HepG2 (cell line): ENCODE data around the gene CLEC6A. TPM values are rescaled to one million over a fixed set of nuclear protein-coding genes. Genes with fewer than 3 reads are reported as not detected.
"Not testable (repeated sequence)": the region's sequence is repeated elsewhere in the genome, so short reads cannot be mapped to it uniquely, and the experiment has no call there.

Source experiments
- ATAC-seq: fragments of 200-7000 bp; cut with Tn5 transposase; 3 replicates; pipeline ENCODE4 v1.9.1; 2020; ENCODE audit warnings: mild to moderate bottlenecking, moderate library complexity
- BruUV-seq: library from RNA; stranded (reverse); fragments of 400-500 nt; replicated peaks from 2 replicates; lab custom pipeline; 2021; lab: Mats Ljungman, UMichigan
- CTCF ChIA-PET: fragments of 300-600 bp; formaldehyde crosslinking; extraction: SDS; loops from one replicate; lab custom pipeline; 2021; ENCODE audit warnings: low total read pairs, inconsistent platforms, low intra/inter-chr PET ratio; lab: Yijun Ruan, JAX
- POLR2A ChIA-PET: fragments of 350-600 bp; sonication (Branson Sonifier 250); formaldehyde crosslinking; loops from one replicate; lab custom pipeline; 2020; ENCODE audit warnings: antibody characterized with exemption, inconsistent platforms; lab: Yijun Ruan, JAX
- DNase-seq: peaks from one replicate; pipeline ENCODE4 v3.0.0-alpha.2; 2015; ENCODE audit warnings: low spot score
- FAIRE-seq: peaks from 3 replicates; lab custom pipeline; 2011; peaks lifted over from hg19 to GRCh38; lab: Jason Lieb, UNC
- H2AFZ ChIP-seq: one replicate; pipeline ENCODE4 v1.6.1; 2011; ENCODE audit warnings: low read length, inconsistent platforms
- H3K27ac ChIP-seq: fragments of 300-600 bp; 3 replicates; pipeline ENCODE4 v1.8.0; 2011; ENCODE audit warnings: mixed run types, mild to moderate bottlenecking, mixed read lengths, low read length, inconsistent platforms; ENCODE audit not compliant: insufficient read depth; ENCODE audit errors: extremely low read length
- H3K27me3 ChIP-seq, 2 experiments: fragments of 200-600 bp in 1 of 2; 2 replicates in 1 of 2; 3 replicates in 1 of 2; pipeline versions ENCODE4 v1.6.0 to v1.8.0; 2011; ENCODE audit warnings: low read length in 2 of 2, mild to moderate bottlenecking in 2 of 2, moderate library complexity in 2 of 2, inconsistent platforms in 1 of 2; ENCODE audit not compliant: insufficient read depth in 2 of 2, control insufficient read depth in 1 of 2
- H3K36me3 ChIP-seq, 2 experiments: fragments of 200-600 bp in 1 of 2; replicated peaks in 1 of 2; 2 replicates in 1 of 2; 3 replicates in 1 of 2; pipeline versions ENCODE4 v1.5.1 to v1.8.0; 2011; ENCODE audit warnings: low read length in 2 of 2, inconsistent platforms in 1 of 2; ENCODE audit not compliant: insufficient read depth in 2 of 2, control insufficient read depth in 1 of 2
- H3K4me1 ChIP-seq: 2 replicates; pipeline ENCODE4 v1.5.1; 2012; ENCODE audit warnings: low read length, inconsistent platforms; ENCODE audit not compliant: insufficient read depth
- H3K4me2 ChIP-seq: 2 replicates; pipeline ENCODE4 v1.6.0; 2011; ENCODE audit warnings: low read depth, low read length, inconsistent platforms
- H3K4me3 ChIP-seq, 3 experiments: fragments of 200-600 bp in 1 of 3; sonication (generic), shearing (Covaris generic) in 1 of 3; replicated peaks in 1 of 3; 2 replicates each; pipeline ENCODE4 v1.5.1; 2011 to 2016; ENCODE audit warnings: low read length in 3 of 3, inconsistent platforms in 2 of 3, low read depth in 2 of 3, mild to moderate bottlenecking in 2 of 3, control low read depth in 1 of 3, mixed read lengths in 1 of 3; ENCODE audit not compliant: insufficient read depth in 1 of 3
- H3K79me2 ChIP-seq: one replicate; pipeline ENCODE4 v1.6.1; 2011; ENCODE audit warnings: low read length, inconsistent platforms; ENCODE audit not compliant: insufficient read depth
- H3K9ac ChIP-seq: 2 replicates; pipeline ENCODE4 v1.6.0; 2011; ENCODE audit warnings: mild to moderate bottlenecking, low read depth, low read length, inconsistent platforms; ENCODE audit not compliant: insufficient read depth
- H3K9me3 ChIP-seq: 2 replicates; pipeline ENCODE4 v1.5.1; 2012; ENCODE audit warnings: mild to moderate bottlenecking, low read length
- H4K20me1 ChIP-seq: 2 replicates; pipeline ENCODE4 v1.6.0; 2011; ENCODE audit warnings: inconsistent platforms, mild to moderate bottlenecking, low read length, moderate library complexity; ENCODE audit not compliant: insufficient read depth
- ARID4A ChIP-seq: sonication (generic); formaldehyde crosslinking; IDR thresholded peaks from 2 replicates; pipeline ENCODE4 v1.5.0; 2020; ENCODE audit warnings: mild to moderate bottlenecking, missing genetic modification reagents, borderline replicate concordance
- ASH2L ChIP-seq: fragments of 300-600, 200-600 bp; sonication (generic); IDR thresholded peaks from 2 replicates; pipeline ENCODE4 v1.7.0; 2017; ENCODE audit warnings: low read depth, mild to moderate bottlenecking, moderate library complexity, mixed read lengths, low read length; ENCODE audit not compliant: insufficient read length
- CAMTA2 ChIP-seq: sonication (generic); formaldehyde crosslinking; IDR thresholded peaks from 2 replicates; pipeline ENCODE4 v1.4.0; 2020; ENCODE audit warnings: mild to moderate bottlenecking, missing genetic modification reagents, borderline replicate concordance
- CREB1 ChIP-seq, 2 experiments: fragments of 450-650 bp in 1 of 2; IDR thresholded peaks; 2 replicates each; pipeline ENCODE4 v1.6.1; 2016 to 2017; ENCODE audit warnings: control low read depth in 1 of 2, mild to moderate bottlenecking in 1 of 2, missing compliant biosample characterization in 1 of 2, missing genetic modification characterization in 1 of 2
- DMAP1 ChIP-seq: IDR thresholded peaks from 2 replicates; pipeline ENCODE4 v1.6.1; 2016
- KLF15 ChIP-seq: sonication (generic); formaldehyde crosslinking; IDR thresholded peaks from 2 replicates; pipeline ENCODE4 v1.8.1; 2023; ENCODE audit warnings: borderline replicate concordance, mild to moderate bottlenecking, inconsistent platforms, missing genetic modification reagents, mixed read lengths
- RBM39 ChIP-seq: fragments of 200-400 bp; formaldehyde crosslinking; IDR thresholded peaks from one replicate; pipeline ENCODE4 v1.6.1; 2018; ENCODE audit warnings: antibody characterized with exemption, mild to moderate bottlenecking, low read depth, low read length; ENCODE audit not compliant: poor library complexity, severe bottlenecking
- RFXANK ChIP-seq: IDR thresholded peaks from 2 replicates; pipeline ENCODE4 v1.6.1; 2016
- THAP8 ChIP-seq: sonication (generic); formaldehyde crosslinking; IDR thresholded peaks from 2 replicates; pipeline ENCODE4 v1.5.1; 2020; ENCODE audit warnings: missing genetic modification reagents, mild to moderate bottlenecking, borderline replicate concordance
- TOPORS ChIP-seq: sonication (generic); formaldehyde crosslinking; IDR thresholded peaks from 2 replicates; pipeline ENCODE4 v1.8.0; 2023; ENCODE audit warnings: mild to moderate bottlenecking, missing genetic modification reagents
- ZFX ChIP-seq: sonication (generic); formaldehyde crosslinking; IDR thresholded peaks from 2 replicates; pipeline ENCODE4 v1.4.0; 2020; ENCODE audit warnings: mild to moderate bottlenecking, low read depth, missing genetic modification reagents, moderate library complexity
- ZNF431 ChIP-seq: sonication (generic); formaldehyde crosslinking; IDR thresholded peaks from 2 replicates; pipeline ENCODE4 v1.9.0; 2022; ENCODE audit warnings: missing genetic modification reagents, low read depth, mild to moderate bottlenecking, borderline replicate concordance
- ZNF432 ChIP-seq: sonication (generic); formaldehyde crosslinking; IDR thresholded peaks from 2 replicates; pipeline ENCODE4 v1.5.0; 2020; ENCODE audit warnings: missing genetic modification reagents, mild to moderate bottlenecking, borderline replicate concordance
- ZNF703 ChIP-seq: sonication (generic); formaldehyde crosslinking; IDR thresholded peaks from 2 replicates; pipeline ENCODE4 v1.5.1; 2020; ENCODE audit warnings: missing genetic modification reagents, mild to moderate bottlenecking, moderate library complexity, borderline replicate concordance
- WGBS: methylation state at CpG from one replicate; pipeline ENCODE4 v1.1.6; 2017; ENCODE audit warnings: low lambda C conversion rate; 5-methylcytosine and 5-hydroxymethylcytosine counted together
- in situ Hi-C: cut with HindIII; loops from 2 replicates; pipeline ENCODE4 v1.10.0; 2017; ENCODE audit warnings: low pct_unique_long_range_greater_than_20kb; ENCODE audit not compliant: extremely low pct_ligation_motif_present
- intact Hi-C: fragments of 100-400 bp; cut with micrococcal nuclease; formaldehyde crosslinking; loops from one replicate; pipeline ENCODE4 v1.10.0; 2022; ENCODE audit not compliant: unreplicated experiment
- polyA plus RNA-seq, 8 experiments: library from polyadenylated mRNA; depleted of rRNA in 3 of 8; stranded (reverse) in 7 of 8; unstranded in 1 of 8; fragments of >200 nt; fragmentation: Illumina TruSeq in 4 of 8; extraction: Trizol in 4 of 8; gene quantifications; 2 replicates each; pipeline versions ENCODE4 v1.2.1 to v1.2.3, GENCODE V29; 2011 to 2016; ENCODE audit warnings: low read depth in 4 of 8, missing spikeins in 1 of 8, mixed read lengths in 1 of 8; ENCODE audit not compliant: insufficient read depth in 1 of 8
- total RNA-seq, 5 experiments: library from RNA; depleted of rRNA; stranded (reverse); fragments of >200 nt; fragmentation: Illumina TruSeq; extraction: Trizol; gene quantifications; 2 replicates each; pipeline ENCODE4 v1.2.3, GENCODE V29; 2016; ENCODE audit warnings: low read depth in 1 of 5
- TF ChIP-seq, protein P1 (sequence below): IDR thresholded peaks from 2 replicates; pipeline ENCODE4 v1.6.1; 2012; ENCODE audit warnings: inconsistent platforms

Gene CLEC6A
- total and polyA plus RNA-seq, 2 of the 13 experiments (the other 11 are each of a cell fraction or from before 2014, with no cell fraction given) = not detected

GRCh38 chr12:8493084-8493483 lies 37.3 kb downstream of the CLEC6A start:
- intact Hi-C loops = no loop called here
- no peak for FAIRE-seq
- no peak for DNase-seq
- Histone ChIP-seq H3K4me1 (no peaks in the 10 kb centered on the region), H2AFZ (no peak overlapping the region), H3K4me3 (no peak overlapping the region), H3K4me2 (no peak overlapping the region), H3K36me3 (no peaks in the 10 kb centered on the region), H3K9ac (no peak overlapping the region), H3K9me3 (no peaks in the 10 kb centered on the region), H4K20me1 (no peaks in the 10 kb centered on the region), H3K27ac (no peak overlapping the region), H3K79me2 (no peaks in the 10 kb centered on the region), H3K27me3 (no peaks in the 10 kb centered on the region)
- 35% methylated on average over 2 of the region's 2 CpGs for WGBS
- no TSS peak for BruUV-seq
- no peak for TF ChIP-seq RFXANK
- no peak for TF ChIP-seq RBM39
- no peak for TF ChIP-seq THAP8 (CRISPR knock-in tag)
- no peak for TF ChIP-seq CREB1 (IDR thresholded peaks at IDR 0.05)
- no peak for TF ChIP-seq CREB1 (CRISPR knock-in tag; IDR thresholded peaks at IDR 0.05)
- TF ChIP-seq ARID4A (CRISPR knock-in tag) = no peak
- TF ChIP-seq DMAP1 (CRISPR knock-in tag) = no peak
- no peak for TF ChIP-seq ZNF432 (CRISPR knock-in tag)
- no peak for TF ChIP-seq ZFX (CRISPR knock-in tag)
- no peak for TF ChIP-seq CAMTA2 (CRISPR knock-in tag)
- no peak for TF ChIP-seq ZNF431
- TF ChIP-seq, protein P1, sequence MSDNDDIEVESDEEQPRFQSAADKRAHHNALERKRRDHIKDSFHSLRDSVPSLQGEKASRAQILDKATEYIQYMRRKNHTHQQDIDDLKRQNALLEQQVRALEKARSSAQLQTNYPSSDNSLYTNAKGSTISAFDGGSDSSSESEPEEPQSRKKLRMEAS = no peak
- TF ChIP-seq ASH2L = no peak
- TF ChIP-seq TOPORS (CRISPR knock-in tag) = no peak
- TF ChIP-seq KLF15 (CRISPR knock-in tag) = no peak
- no peak for TF ChIP-seq ZNF703 (CRISPR knock-in tag)
- ChIA-PET CTCF (no interaction called here), POLR2A (no interaction called here)
- in situ Hi-C loops = no loop called here
- ATAC-seq = no peak

DNA sequence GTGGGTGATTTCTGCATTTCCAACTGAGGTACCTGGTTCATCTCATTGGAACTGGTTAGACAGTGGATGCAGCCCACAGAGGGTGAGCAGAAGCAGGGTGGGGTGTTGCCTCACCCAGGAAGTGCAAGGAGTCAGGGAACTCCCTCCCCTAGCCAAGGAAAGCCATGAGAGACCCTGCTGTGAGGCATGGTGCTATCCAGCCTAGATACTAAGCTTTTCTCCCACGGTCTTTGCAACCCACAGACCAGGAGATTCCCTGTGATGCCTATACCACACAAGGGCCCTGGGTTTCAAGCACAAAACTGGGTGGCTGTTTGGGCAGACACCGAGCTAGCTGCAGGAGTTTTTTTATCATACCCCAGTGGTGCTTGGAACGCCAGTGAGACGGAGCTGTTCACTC lies 39.9 kb downstream of the CLEC6A start:
- H3K4me2 ChIP-seq, H3K4me3 ChIP-seq, H3K4me1 ChIP-seq, H3K79me2 ChIP-seq, H3K9ac ChIP-seq, DNase-seq, H2AFZ ChIP-seq, H3K27me3 ChIP-seq, BruUV-seq, CTCF ChIA-PET, POLR2A ChIA-PET, intact Hi-C loops, H3K36me3 ChIP-seq, H3K27ac ChIP-seq, in situ Hi-C loops, H3K9me3 ChIP-seq, ATAC-seq, H4K20me1 ChIP-seq, FAIRE-seq: not testable (repeated sequence)
- WGBS = 0% methylated on average over 1 of the region's 4 CpGs
